GM12878 (cell line): Measurements from ENCODE around the gene LRRC52. TPM values are rescaled to one million over a fixed set of nuclear protein-coding genes. Genes with fewer than 3 reads are reported as not detected.

ENCODE experiments used
- ATAC-seq: fragments of 200-7000 bp; cut with Tn5 transposase; 3 replicates; pipeline ENCODE4 v1.9.1; 2020; ENCODE audit warnings: mild to moderate bottlenecking, moderate library complexity
- BruUV-seq: library from RNA; stranded (reverse); fragments of 400-500 nt; replicated peaks from 2 replicates; lab custom pipeline; 2021; lab: Mats Ljungman, UMichigan
- CTCF ChIA-PET: fragments of 300-600 bp; sonication (Branson Sonifier 250); formaldehyde crosslinking; extraction: SDS; loops from one replicate; lab custom pipeline; 2021; ENCODE audit warnings: inconsistent platforms; lab: Yijun Ruan, JAX
- POLR2A ChIA-PET: fragments of 350-600 bp; formaldehyde crosslinking; extraction: SDS; loops from one replicate; lab custom pipeline; 2021; ENCODE audit warnings: inconsistent platforms; lab: Charles Lee
- RAD21 ChIA-PET: fragments of 300-600 bp; sonication (Branson Sonifier 250); formaldehyde crosslinking; loops from one replicate; lab custom pipeline; 2023; ENCODE audit warnings: antibody characterized with exemption; ENCODE audit not compliant: unreplicated experiment; lab: Charles Lee
- SMC1A ChIA-PET: fragments of 300-600 bp; sonication (Branson Sonifier 250); formaldehyde crosslinking; loops from one replicate; lab custom pipeline; 2023; ENCODE audit not compliant: unreplicated experiment, uncharacterized antibody; lab: Charles Lee
- DNase-seq: peaks from one replicate; pipeline ENCODE4 v3.0.0-alpha.2; 2011; ENCODE audit warnings: low read depth, low spot score
- FAIRE-seq: peaks from 3 replicates; lab custom pipeline; 2011; peaks lifted over from hg19 to GRCh38; lab: Jason Lieb, UNC
- H2AFZ ChIP-seq: 2 replicates; pipeline ENCODE4 v1.6.0; 2011; ENCODE audit warnings: low read depth, low read length, control low read depth; ENCODE audit not compliant: control insufficient read depth
- H3K27ac ChIP-seq: 2 replicates; pipeline ENCODE4 v1.5.1; 2011; ENCODE audit warnings: control low read depth; ENCODE audit not compliant: control insufficient read depth, insufficient read depth
- H3K27me3 ChIP-seq, 2 experiments: replicated peaks in 1 of 2; 2 replicates each; pipeline versions ENCODE4 v1.6.0 to v1.6.1; 2011; ENCODE audit warnings: low read length in 1 of 2; ENCODE audit not compliant: control insufficient read depth in 2 of 2, insufficient read depth in 2 of 2
- H3K36me3 ChIP-seq, 2 experiments: 2 replicates each; pipeline ENCODE4 v1.5.1; 2011; ENCODE audit warnings: low read length in 1 of 2; ENCODE audit not compliant: control insufficient read depth in 2 of 2, insufficient read depth in 2 of 2
- H3K4me1 ChIP-seq: 2 replicates; pipeline ENCODE4 v1.6.1; 2011; ENCODE audit warnings: mild to moderate bottlenecking, low read length, moderate library complexity, mixed read lengths; ENCODE audit not compliant: control insufficient read depth, insufficient read depth
- H3K4me2 ChIP-seq: 2 replicates; pipeline ENCODE4 v1.6.0; 2011; ENCODE audit warnings: control low read depth; ENCODE audit not compliant: control insufficient read depth, insufficient read depth
- H3K4me3 ChIP-seq: fragments of 200-600 bp; sonication (generic); 2 replicates; pipeline ENCODE4 v1.5.1; 2016
- H3K79me2 ChIP-seq: 2 replicates; pipeline ENCODE4 v1.6.0; 2011; ENCODE audit warnings: low read length; ENCODE audit not compliant: control insufficient read depth, insufficient read depth
- H3K9ac ChIP-seq: 2 replicates; pipeline ENCODE4 v1.8.0; 2011; ENCODE audit warnings: low read length, control low read depth, mixed read lengths; ENCODE audit not compliant: control insufficient read depth, insufficient read depth
- H3K9me3 ChIP-seq: replicated peaks from 3 replicates; pipeline ENCODE4 v1.5.1; 2011; ENCODE audit warnings: mild to moderate bottlenecking, low read length; ENCODE audit not compliant: control insufficient read depth, insufficient read depth
- H4K20me1 ChIP-seq: 2 replicates; pipeline ENCODE4 v1.6.0; 2011; ENCODE audit not compliant: control insufficient read depth, insufficient read depth
- BCL11A ChIP-seq: IDR thresholded peaks from 2 replicates; pipeline ENCODE4 v1.6.1; 2011; ENCODE audit warnings: low read depth, low read length
- CEBPB ChIP-seq, 2 experiments: fragments of 150-350 bp in 1 of 2; IDR thresholded peaks; 2 replicates each; pipeline ENCODE4 v1.6.1; 2012 to 2014; ENCODE audit warnings: low read depth in 2 of 2, low read length in 2 of 2, borderline replicate concordance in 1 of 2, inconsistent platforms in 1 of 2
- GABPA ChIP-seq: IDR thresholded peaks from 2 replicates; pipeline ENCODE4 v1.6.1; 2014; ENCODE audit warnings: antibody characterized with exemption, low read depth, mild to moderate bottlenecking, inconsistent platforms
- HDAC2 ChIP-seq: fragments of 200-600 bp; sonication (generic); IDR thresholded peaks from 2 replicates; pipeline ENCODE4 v1.6.1; 2017
- KAT2A ChIP-seq: conservative IDR thresholded peaks from 2 replicates; pipeline ENCODE4 v1.6.1; 2011; ENCODE audit warnings: low read depth, low read length; ENCODE audit not compliant: control insufficient read depth
- MXI1 ChIP-seq: fragments of 150-350 bp; IDR thresholded peaks from 2 replicates; pipeline ENCODE4 v1.6.1; 2011; ENCODE audit warnings: low read depth, mild to moderate bottlenecking, inconsistent platforms, low read length, improper control_type of control experiment
- NFYB ChIP-seq: IDR thresholded peaks from 2 replicates; pipeline ENCODE4 v1.6.1; 2011; ENCODE audit warnings: low read depth, mild to moderate bottlenecking, low read length, improper control_type of control experiment, moderate library complexity; ENCODE audit not compliant: insufficient read depth
- NR2C2 ChIP-seq: IDR thresholded peaks from 2 replicates; pipeline ENCODE4 v1.6.1; 2011; ENCODE audit warnings: borderline replicate concordance, low read depth; ENCODE audit not compliant: control insufficient read depth, insufficient read length
- RCOR1 ChIP-seq: conservative IDR thresholded peaks from 2 replicates; pipeline ENCODE4 v1.6.1; 2012; ENCODE audit warnings: low read depth, low read length, improper control_type of control experiment
- RUNX3 ChIP-seq: IDR thresholded peaks from 2 replicates; pipeline ENCODE4 v1.6.1; 2012; ENCODE audit warnings: low read length, inconsistent platforms
- SMARCA5 ChIP-seq: fragments of 450-650 bp; IDR thresholded peaks from 2 replicates; pipeline ENCODE4 v1.6.1; 2017; ENCODE audit warnings: mild to moderate bottlenecking
- SREBF2 ChIP-seq: IDR thresholded peaks from 2 replicates; pipeline ENCODE4 v1.6.1; 2012; ENCODE audit warnings: mild to moderate bottlenecking, low read length
- SUZ12 ChIP-seq: fragments of 200-600 bp; sonication (generic); IDR thresholded peaks from one replicate; pipeline ENCODE4 v1.6.1; 2018; ENCODE audit warnings: antibody characterized with exemption, mild to moderate bottlenecking; ENCODE audit not compliant: unreplicated experiment
- TCF3 ChIP-seq: IDR thresholded peaks from 2 replicates; pipeline ENCODE4 v1.6.1; 2012; ENCODE audit warnings: low read depth, mild to moderate bottlenecking, low read length, borderline replicate concordance; ENCODE audit not compliant: insufficient read depth
- ZBTB11 ChIP-seq: fragments of 450-650 bp; formaldehyde crosslinking; IDR thresholded peaks from 2 replicates; pipeline ENCODE4 v1.5.0; 2022; ENCODE audit warnings: mild to moderate bottlenecking, missing genetic modification characterization
- ZNF24 ChIP-seq: fragments of 450-650 bp; IDR thresholded peaks from 2 replicates; pipeline ENCODE4 v1.6.1; 2017; ENCODE audit warnings: antibody characterized with exemption, mild to moderate bottlenecking
- WGBS: methylation state at CpG from one replicate; pipeline ENCODE4 v1.1.6; 2016; ENCODE audit warnings: low lambda C conversion rate; ENCODE audit not compliant: insufficient replicate concordance, insufficient coverage; ENCODE audit errors: missing lambda C conversion rate; 5-methylcytosine and 5-hydroxymethylcytosine counted together
- in situ Hi-C: fragments of 300-500 bp; cut with MboI; formaldehyde crosslinking; loops from 9 replicates; pipeline ENCODE4 v1.14.3; 2018; ENCODE audit warnings: mixed read lengths
- intact Hi-C: fragments of 100-400 bp; cut with micrococcal nuclease; formaldehyde crosslinking; loops from one replicate; pipeline ENCODE4 v1.14.2; 2022; ENCODE audit not compliant: unreplicated experiment
- polyA plus RNA-seq, 11 experiments: library from polyadenylated mRNA; depleted of rRNA in 4 of 11; unstranded in 6 of 11; stranded (reverse) in 5 of 11; fragments of >200 nt; fragmentation: Nextera tagmentation in 4 of 11; fragmentation: Illumina TruSeq in 1 of 11; extraction: Ambion mirVana in 4 of 11; extraction: Trizol in 1 of 11; gene quantifications; 1 replicate in 1 of 11; 2 replicates in 10 of 11; pipeline versions ENCODE4 v1.2.1 to v1.2.3, GENCODE V29; 2011 to 2016; ENCODE audit warnings: inconsistent platforms in 2 of 11, missing spikeins in 2 of 11, low read depth in 1 of 11
- total RNA-seq, 4 experiments: library from RNA; depleted of rRNA in 3 of 4; stranded (reverse); fragments of >200 nt in 3 of 4; fragmentation: Illumina TruSeq in 1 of 4; extraction: Trizol in 1 of 4; gene quantifications; 2 replicates each; pipeline versions ENCODE4 v1.2.1 to v1.2.3, GENCODE V29; 2013 to 2021
- TF ChIP-seq, protein P1 (sequence below): fragments of 450-650 bp; IDR thresholded peaks from 2 replicates; pipeline ENCODE4 v1.6.1; 2016; ENCODE audit warnings: mild to moderate bottlenecking

The LRRC52 gene
- total and polyA plus RNA-seq, 10 of the 15 experiments (the other 5 are each of a cell fraction or from before 2014, with no cell fraction given) = not detected

DNA sequence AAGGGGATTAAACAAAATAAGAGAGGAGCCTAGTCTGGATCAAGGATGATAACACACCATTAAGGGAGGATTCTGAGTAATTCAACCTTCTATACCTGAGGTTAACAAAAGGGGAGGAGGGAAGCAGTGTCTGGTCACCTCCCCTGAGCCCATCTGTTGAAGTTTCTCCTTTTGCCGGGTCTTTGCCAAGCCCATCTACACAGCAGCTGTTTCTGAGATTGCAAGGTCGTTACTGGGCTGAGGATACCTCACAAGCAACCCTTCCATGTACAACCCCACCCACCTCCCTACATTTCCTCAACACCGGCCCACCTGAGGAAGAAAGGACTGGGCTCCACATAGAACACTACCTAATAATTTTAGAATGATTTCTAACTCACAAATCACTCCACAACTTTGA is 26.3 kb downstream of the LRRC52 start:
- SMC1A ChIA-PET = no interaction called here
- H3K4me1 ChIP-seq = no peaks in the 10 kb centered on the region
- H3K36me3 ChIP-seq = no peaks in the 10 kb centered on the region
- in situ Hi-C loops (no loop called here), intact Hi-C loops (no loop called here)
- no peaks in the 10 kb centered on the region for H3K79me2 ChIP-seq
- RAD21 ChIA-PET = no interaction called here
- no peak overlapping the region for H3K4me2 ChIP-seq
- H3K9me3 ChIP-seq = no peaks in the 10 kb centered on the region
- DNase-seq (no peak), FAIRE-seq (no peak), ATAC-seq (no peak)
- POLR2A ChIA-PET = no interaction called here
- H2AFZ ChIP-seq = no peak overlapping the region
- H4K20me1 ChIP-seq = no peaks in the 10 kb centered on the region
- CTCF ChIA-PET = interaction anchor here (1.9 kb wide), 1 partner anchor 203 kb away, joined by 5 read pairs; no protein-coding TSS in a partner anchor
- TF ChIP-seq SREBF2 (no peak), ZNF24 (no peak), RUNX3 (no peak), KAT2A (no peak), ZBTB11 (CRISPR knock-in tag) (no peak), SUZ12 (no peak), NR2C2 (no peak), BCL11A (no peak), NFYB (no peak), RCOR1 (no peak), HDAC2 (no peak), SMARCA5 (no peak), MXI1 (no peak), GABPA (no peak), TCF3 (no peak), CEBPB (IDR thresholded peaks at IDR 0.05; ENCODE audit: borderline replicate concordance in 1 of 2, low read depth in 2 of 2, low read length in 2 of 2) (no peak)
- TF ChIP-seq, protein P1, sequence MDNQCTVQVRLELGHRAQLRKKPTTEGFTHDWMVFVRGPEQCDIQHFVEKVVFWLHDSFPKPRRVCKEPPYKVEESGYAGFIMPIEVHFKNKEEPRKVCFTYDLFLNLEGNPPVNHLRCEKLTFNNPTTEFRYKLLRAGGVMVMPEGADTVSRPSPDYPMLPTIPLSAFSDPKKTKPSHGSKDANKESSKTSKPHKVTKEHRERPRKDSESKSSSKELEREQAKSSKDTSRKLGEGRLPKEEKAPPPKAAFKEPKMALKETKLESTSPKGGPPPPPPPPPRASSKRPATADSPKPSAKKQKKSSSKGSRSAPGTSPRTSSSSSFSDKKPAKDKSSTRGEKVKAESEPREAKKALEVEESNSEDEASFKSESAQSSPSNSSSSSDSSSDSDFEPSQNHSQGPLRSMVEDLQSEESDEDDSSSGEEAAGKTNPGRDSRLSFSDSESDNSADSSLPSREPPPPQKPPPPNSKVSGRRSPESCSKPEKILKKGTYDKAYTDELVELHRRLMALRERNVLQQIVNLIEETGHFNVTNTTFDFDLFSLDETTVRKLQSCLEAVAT = no peak
- no peak overlapping the region for H3K4me3 ChIP-seq
- WGBS = 30% methylated on average over 3 of the region's 3 CpGs
- no TSS peak for BruUV-seq
- H3K27me3 ChIP-seq = peaks cover 0 to 4% of the 10 kb centered on the region in 2 experiments; a peak in 3 of 4 replicates
- H3K9ac ChIP-seq = no peak overlapping the region
- no peak overlapping the region for H3K27ac ChIP-seq
